Fibroblast of skin of abdomen (primary cell): Measurements from ENCODE around the gene FGFBP2.
"Not testable (repeated sequence)": the region's sequence is repeated elsewhere in the genome, so short reads cannot be mapped to it uniquely, and the experiment has no call there.

Experiments
- DNase-seq: peaks from one replicate; pipeline ENCODE4 v3.0.0-alpha.2; 2013

FGFBP2 gene

DNA sequence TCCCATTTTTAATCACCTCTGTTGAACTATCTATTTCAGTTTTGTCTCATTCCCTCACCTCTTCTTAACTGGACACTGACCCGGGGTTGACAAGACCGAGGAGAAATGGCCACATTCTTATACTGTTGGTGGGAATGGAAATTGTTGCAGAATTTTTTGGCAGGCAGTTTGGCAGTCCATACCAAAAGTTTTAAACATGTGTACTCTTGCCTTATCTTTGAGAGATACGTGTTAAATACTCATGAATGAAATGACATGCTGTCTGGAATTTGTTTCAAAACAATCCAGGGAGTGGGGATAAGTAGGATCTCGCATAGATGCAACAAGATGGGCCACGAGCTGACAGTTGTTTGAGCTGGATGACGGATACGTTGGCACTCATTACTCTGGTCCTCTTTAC lies 36.5 kb downstream of the FGFBP2 start:
- no peak for DNase-seq

DNA sequence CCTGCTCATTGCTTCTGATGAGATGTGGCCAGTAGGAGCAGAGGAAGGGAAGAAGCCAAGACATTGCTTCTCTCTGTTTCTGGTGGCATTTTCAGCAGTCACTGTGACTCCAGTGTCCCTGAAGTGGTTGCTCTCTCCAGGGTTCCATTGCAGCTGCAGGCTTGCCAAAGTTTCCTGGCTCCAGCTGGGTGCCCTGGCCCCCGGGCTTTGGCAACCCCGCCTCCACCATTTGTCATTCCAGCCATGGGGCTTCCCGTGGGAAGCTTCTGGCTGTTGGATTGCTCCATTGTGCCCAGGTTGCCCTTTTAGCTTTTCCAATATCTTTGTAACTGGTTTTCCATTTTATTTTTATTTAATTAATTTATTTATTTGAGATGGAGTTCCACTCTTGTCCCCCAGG lies 37.1 kb downstream of the FGFBP2 start:
- DNase-seq, result no peak

DNA sequence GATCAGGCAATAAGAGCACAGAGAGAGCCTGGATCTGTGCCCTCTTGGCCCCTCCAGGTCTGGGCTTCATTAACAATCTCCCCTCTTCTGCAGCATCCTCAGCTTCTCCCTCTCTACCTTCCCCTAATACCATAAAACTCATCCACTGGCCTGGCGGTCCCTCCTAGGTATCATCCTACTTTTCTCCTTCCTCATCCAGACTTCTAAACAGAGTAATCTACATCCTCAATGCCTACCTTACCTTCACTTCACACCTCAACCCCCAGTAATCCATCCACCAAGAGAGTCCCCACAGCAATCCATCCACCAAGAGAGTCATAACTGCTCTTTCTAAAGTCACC lies 41.4 kb downstream of the FGFBP2 start:
- DNase-seq, result no peak

DNA sequence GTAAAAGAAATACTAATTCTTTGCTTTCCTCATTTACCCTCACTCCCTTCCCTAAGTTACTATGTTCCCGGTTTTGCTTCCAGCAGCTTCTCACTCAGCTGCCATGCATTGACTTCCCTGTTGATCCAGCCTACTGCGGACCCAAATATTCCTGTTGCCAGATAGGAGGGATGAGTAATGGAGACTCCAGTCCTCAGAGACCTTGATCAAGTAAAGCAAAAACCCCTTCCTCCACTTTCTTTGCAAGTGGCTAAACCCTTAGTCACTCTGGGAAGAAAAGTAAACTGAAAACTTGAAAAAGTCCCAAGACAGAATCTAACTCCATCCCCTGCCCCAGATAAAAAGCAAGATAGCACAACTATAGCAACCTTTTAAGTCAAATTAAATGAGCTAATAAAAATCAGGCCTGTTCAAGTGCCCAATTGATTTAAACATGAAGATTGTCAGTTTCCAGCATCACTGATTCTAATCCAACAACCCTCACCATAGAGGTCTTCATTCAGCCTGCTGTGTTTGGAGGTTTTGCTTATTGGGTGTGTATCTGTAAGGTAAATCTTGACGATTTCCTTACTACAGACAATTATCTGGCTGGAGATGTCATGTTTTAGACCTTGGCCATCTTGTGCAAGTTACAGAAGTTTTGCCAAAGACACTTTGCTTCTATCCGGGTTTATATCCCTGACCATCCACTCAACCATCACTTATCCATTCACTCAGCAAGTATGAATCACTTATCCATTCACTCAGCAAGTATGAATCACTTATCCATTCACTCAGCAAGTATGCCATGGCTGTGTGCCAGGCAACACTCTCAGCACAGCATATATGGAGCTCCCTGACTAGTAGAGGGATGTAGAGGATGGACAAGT lies 42.0 kb downstream of the FGFBP2 start:
- peak; percentile 98 for DNase-seq

- DNase-seq, result no peak
These were observed 44.4 kb downstream of the FGFBP2 start for GRCh38 chr4:15918484-15919129.

- peak; percentile 81 for DNase-seq
These were observed 45.7 kb downstream of the FGFBP2 start for GRCh38 chr4:15917297-15917696.

- not testable (repeated sequence) for DNase-seq
These were observed 46.6 kb downstream of the FGFBP2 start for GRCh38 chr4:15916358-15916757.

- no peak for DNase-seq
These were observed 48.2 kb downstream of the FGFBP2 start for GRCh38 chr4:15914736-15915135.

DNA sequence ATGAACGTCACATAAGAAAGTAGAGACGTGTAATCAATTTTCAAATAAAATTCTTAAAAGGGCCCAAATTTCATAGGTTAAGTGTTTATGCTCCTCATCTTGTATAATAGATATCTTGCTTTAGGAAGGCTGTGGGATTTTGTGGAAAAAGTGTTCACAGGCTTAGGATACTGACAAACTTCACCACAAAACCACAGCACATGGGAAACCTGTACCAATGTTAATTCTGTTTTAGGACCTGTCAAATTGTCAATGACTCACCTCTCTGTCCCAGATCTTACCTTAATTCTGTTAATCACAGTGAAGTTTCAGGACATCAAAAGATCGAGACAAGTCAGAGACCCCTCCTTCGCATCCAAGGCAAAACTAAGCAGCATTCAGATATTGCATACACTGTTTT lies 48.7 kb downstream of the FGFBP2 start:
- DNase-seq, result peak; percentile 57

- peak; percentile 93 for DNase-seq
These were observed 49.4 kb downstream of the FGFBP2 start for GRCh38 chr4:15913631-15913970.

GRCh38 chr4:15912961-15913630 lies 49.9 kb downstream of the FGFBP2 start:
- no peak for DNase-seq

DNA sequence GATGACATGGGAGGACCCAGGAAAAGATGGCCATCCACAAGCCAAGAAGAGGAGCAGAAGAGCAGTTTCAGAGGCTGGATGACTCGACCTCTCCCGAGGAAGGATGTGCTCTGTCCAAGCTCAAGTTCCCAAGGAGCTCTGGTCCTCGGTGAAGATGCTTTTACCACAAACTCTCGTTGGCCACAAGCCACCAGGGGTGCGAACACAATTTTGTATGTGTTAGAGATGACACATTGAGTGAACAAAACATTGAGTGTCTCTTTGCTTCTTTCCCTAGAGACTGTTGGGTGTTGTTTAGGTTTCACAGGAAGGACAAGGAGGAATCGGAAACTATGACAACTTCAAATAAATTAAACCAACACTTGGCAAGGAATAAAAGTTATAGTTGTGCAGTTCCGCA lies 50.7 kb downstream of the FGFBP2 start:
- no peak for DNase-seq
